Left lung (tissue), 10 donors: ENCODE measurements around the gene SOD2. TPM values are rescaled to one million over a fixed set of nuclear protein-coding genes. Genes with fewer than 3 reads are reported as not detected.
"Not testable (repeated sequence)": the region's sequence is repeated elsewhere in the genome, so short reads cannot be mapped to it uniquely, and the experiment has no call there.

Source experiments
- ATAC-seq: fragments of 200-7000 bp; cut with Tn5 transposase; one replicate; pipeline ENCODE4 v1.9.1; 2020; ENCODE audit warnings: moderate library complexity
- DNase-seq, 4 donors: peaks; one replicate each; pipeline ENCODE4 v3.0.0-alpha.2; 2013 to 2020
- H3K27ac ChIP-seq, 2 donors: fragments of 200-600 bp; sonication (generic) in 1 of 2; one replicate each; pipeline versions ENCODE4 v1.5.0 to v1.8.0; 2020 to 2021
- H3K27me3 ChIP-seq, 2 donors: fragments of 200-600 bp; sonication (generic) in 1 of 2; one replicate each; pipeline versions ENCODE4 v1.5.0 to v1.8.0; 2020 to 2021
- H3K36me3 ChIP-seq, 2 donors: fragments of 200-600 bp; sonication (generic) in 1 of 2; one replicate each; pipeline versions ENCODE4 v1.5.0 to v1.8.0; 2020 to 2021
- H3K4me1 ChIP-seq, 2 donors: fragments of 200-600 bp; one replicate each; pipeline ENCODE4 v1.8.0; 2021
- H3K4me3 ChIP-seq, 2 donors: fragments of 200-600 bp; sonication (generic) in 1 of 2; one replicate each; pipeline versions ENCODE4 v1.5.0 to v1.8.0; 2020 to 2021; ENCODE audit warnings: mild to moderate bottlenecking in 1 of 2
- H3K9me3 ChIP-seq, 2 donors: fragments of 200-600 bp; sonication (generic) in 1 of 2; one replicate each; pipeline versions ENCODE4 v1.5.0 to v1.8.0; 2020 to 2021
- intact Hi-C, 2 donors: fragments of 100-400 bp; cut with DNase I; formaldehyde crosslinking; loops; one replicate each; pipeline versions ENCODE4 v1.11.2 to v1.14.2; 2022
- polyA plus RNA-seq, 6 donors: library from polyadenylated mRNA; unstranded; fragments of 120-200 nt; gene quantifications; one replicate each; pipeline ENCODE4 v1.2.1, GENCODE V29; 2013; ENCODE audit not compliant: insufficient read length in 6 of 6
- total RNA-seq, 2 donors: library from RNA; stranded (reverse); fragmentation: NEBNext Ultra II Directional; extraction: Animal tissue kit (Norgen Biotek cat#: 25700); gene quantifications; one replicate each; pipeline ENCODE4 v1.2.1, GENCODE V29; 2021
- TF ChIP-seq, protein P1 (sequence below), 2 donors: fragments of 200-600 bp; sonication (generic) in 1 of 2; IDR thresholded peaks; one replicate each; pipeline versions ENCODE4 v1.5.0 to v1.8.0; 2021; ENCODE audit warnings: antibody characterized with exemption in 2 of 2
- donor health status: DM: no; HTN: yes; CAD: no.
- donor health status: DM: no; HTN: no; CAD: no.

Gene SOD2
- total and polyA plus RNA-seq, 8 donors: 83.7 to 879 (median 89.6) TPM

DNA sequence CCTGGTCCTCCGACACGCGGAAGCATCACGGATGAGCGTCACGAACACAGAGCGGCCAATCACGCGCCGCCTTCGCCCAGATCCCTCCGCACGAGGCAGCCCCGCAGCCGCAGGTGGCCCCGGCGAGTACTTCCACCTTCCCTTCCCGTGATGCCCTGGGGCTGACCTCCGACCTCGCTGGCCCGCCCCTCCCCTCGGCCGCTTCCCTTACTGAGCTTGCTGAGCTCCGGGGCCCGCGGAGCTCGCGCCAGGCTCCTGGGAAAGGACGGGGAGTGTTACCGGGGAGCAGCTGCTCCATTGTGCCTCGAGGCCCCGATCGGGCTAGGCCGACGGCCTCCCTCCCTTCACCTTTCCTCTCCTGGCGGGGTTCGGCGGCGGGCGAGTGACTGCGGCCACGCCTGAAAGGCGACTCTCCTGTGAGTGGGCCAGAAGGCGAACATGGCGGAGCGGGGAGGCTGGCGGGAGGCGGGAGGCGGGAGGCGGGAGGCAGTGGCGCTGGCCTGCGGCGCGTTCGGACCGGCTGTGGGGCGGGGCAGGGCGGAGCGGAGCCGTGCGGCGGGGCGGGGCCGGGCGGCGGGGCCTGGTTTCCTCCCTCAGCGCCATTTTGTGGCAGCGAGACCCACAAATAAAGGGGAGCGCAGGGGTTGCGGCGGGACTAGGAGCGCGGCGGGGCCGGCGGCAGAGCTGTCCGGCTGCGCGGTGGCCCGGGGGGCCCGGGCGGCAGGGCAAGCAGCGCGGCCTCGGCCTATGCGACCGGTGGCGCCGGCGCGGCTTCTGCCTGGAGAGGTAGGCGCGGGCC, 34.1 kb upstream of the SOD2 start, which contains the start of gene WTAP:
TSS of gene WTAP (plus strand) at position 589 of the 799 bp plus-strand sequence. CDS start 8,760 bp downstream, outside the sequence.
- H3K9me3 ChIP-seq: no peaks in the 10 kb centered on the region
- intact Hi-C loops: no loop called here
- ATAC-seq: peak; percentile 95
- no peaks in the 10 kb centered on the region for H3K36me3 ChIP-seq
- DNase-seq: peak; percentile 91 to 99 (median 96)
- H3K27me3 ChIP-seq: no peaks in the 10 kb centered on the region
- TF ChIP-seq, protein P1, sequence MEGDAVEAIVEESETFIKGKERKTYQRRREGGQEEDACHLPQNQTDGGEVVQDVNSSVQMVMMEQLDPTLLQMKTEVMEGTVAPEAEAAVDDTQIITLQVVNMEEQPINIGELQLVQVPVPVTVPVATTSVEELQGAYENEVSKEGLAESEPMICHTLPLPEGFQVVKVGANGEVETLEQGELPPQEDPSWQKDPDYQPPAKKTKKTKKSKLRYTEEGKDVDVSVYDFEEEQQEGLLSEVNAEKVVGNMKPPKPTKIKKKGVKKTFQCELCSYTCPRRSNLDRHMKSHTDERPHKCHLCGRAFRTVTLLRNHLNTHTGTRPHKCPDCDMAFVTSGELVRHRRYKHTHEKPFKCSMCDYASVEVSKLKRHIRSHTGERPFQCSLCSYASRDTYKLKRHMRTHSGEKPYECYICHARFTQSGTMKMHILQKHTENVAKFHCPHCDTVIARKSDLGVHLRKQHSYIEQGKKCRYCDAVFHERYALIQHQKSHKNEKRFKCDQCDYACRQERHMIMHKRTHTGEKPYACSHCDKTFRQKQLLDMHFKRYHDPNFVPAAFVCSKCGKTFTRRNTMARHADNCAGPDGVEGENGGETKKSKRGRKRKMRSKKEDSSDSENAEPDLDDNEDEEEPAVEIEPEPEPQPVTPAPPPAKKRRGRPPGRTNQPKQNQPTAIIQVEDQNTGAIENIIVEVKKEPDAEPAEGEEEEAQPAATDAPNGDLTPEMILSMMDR (IDR thresholded peaks at IDR 0.05): peak in 1 of 2 donors; percentile 6
- H3K27ac ChIP-seq: peak within 1 kb of the TSS; percentile 99
- H3K4me3 ChIP-seq: peak within 1 kb of the TSS; percentile 87 to 94
- peaks cover 5 to 66% of the 10 kb centered on the region in 2 donors for H3K4me1 ChIP-seq

DNA sequence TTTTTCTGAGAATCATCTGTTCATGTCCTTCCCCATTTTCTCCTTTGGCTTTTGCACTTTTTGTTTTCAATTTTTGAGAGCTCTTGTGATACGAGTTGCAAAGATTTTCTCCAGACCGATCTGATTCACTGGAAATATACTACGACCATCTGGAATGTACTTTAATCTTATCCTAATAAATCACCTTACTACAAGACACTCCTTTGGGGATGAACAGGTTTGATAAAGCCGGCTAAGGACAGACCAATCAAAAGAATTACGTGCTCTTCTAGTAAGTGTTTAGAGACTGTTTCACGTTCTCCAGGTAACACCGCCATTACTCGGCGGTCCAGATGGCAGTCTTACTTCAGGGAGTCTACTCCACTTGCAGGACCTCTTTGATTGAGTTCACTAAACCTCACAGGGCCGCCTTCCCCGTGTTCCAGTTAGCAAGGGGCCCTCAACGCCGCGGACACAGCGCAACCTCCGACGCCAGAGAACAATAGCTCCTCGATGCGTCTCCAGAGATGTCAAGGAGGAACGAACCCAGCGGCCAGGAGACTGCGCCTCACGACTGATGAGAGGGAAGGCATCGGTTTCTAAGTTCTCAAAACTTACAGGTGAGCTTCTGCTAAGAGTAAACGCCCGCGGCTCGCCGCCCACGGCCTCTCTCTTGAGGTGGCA, 33.3 kb upstream of the SOD2 start:
- TF ChIP-seq, protein P1 (IDR thresholded peaks at IDR 0.05): no peak
- Histone ChIP-seq H3K27ac (peak overlapping the region; percentile 99), H3K9me3 (no peaks in the 10 kb centered on the region), H3K36me3 (no peaks in the 10 kb centered on the region), H3K4me1 (peaks cover 3 to 59% of the 10 kb centered on the region in 2 donors), H3K27me3 (no peaks in the 10 kb centered on the region), H3K4me3 (peak overlapping the region; percentile 87 to 94)
- DNase-seq: no peak
- intact Hi-C loops: no loop called here
- peak; percentile 11 for ATAC-seq

DNA sequence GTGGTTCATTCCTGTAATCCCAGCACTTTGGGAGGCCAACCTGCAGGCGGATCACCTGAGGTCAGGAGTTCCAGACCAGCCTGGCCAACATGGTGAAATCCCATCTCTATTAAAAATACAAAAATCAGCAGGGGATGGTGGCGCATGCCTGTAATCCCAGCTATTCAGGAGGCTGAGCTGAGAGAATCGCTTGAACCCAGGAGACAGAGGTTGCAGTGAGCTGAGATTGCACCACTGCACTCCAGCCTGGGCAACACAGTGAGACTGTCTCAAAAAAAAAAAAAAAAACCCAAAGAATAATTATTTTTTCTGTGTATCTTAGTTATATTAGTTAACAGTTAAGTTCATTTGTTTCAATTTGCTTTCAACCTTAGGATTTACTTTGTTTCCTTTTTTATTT, 32.2 kb upstream of the SOD2 start:
- H3K27ac ChIP-seq, H3K36me3 ChIP-seq, H3K9me3 ChIP-seq, DNase-seq, H3K27me3 ChIP-seq, ATAC-seq, intact Hi-C loops: not testable (repeated sequence)
- Histone ChIP-seq H3K4me3 (peak overlapping the region in 1 of 2 donors; percentile 94), H3K4me1 (peaks cover 3 to 47% of the 10 kb centered on the region in 2 donors)

DNA sequence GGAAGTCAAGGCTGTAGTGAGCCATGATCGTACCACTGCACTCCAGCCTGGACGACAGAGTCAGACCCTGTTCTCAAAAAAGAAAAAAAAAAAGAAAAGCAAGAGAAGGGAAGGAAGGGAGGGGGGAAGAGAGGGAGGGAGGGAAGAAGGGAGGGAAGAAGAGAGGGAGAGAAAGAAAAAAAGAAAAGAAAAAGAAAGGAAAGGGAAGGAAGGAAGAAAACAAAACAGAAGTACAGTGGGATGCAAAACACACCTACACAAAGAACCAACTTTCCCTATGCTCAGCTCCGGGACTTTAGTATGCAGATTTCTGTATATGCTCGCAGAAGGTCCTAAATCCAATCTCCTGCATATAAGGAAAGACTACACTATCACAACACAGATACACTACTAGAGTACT, 31.7 kb upstream of the SOD2 start:
- TF ChIP-seq, protein P1 (IDR thresholded peaks at IDR 0.05): no peak
- H3K36me3 ChIP-seq: no peaks in the 10 kb centered on the region
- H3K9me3 ChIP-seq: no peaks in the 10 kb centered on the region
- DNase-seq: no peak
- peaks cover 3 to 43% of the 10 kb centered on the region in 2 donors for H3K4me1 ChIP-seq
- no peak overlapping the region for H3K27ac ChIP-seq
- ATAC-seq: no peak
- H3K27me3 ChIP-seq: no peaks in the 10 kb centered on the region
- intact Hi-C loops: no loop called here
- no peak overlapping the region for H3K4me3 ChIP-seq

DNA sequence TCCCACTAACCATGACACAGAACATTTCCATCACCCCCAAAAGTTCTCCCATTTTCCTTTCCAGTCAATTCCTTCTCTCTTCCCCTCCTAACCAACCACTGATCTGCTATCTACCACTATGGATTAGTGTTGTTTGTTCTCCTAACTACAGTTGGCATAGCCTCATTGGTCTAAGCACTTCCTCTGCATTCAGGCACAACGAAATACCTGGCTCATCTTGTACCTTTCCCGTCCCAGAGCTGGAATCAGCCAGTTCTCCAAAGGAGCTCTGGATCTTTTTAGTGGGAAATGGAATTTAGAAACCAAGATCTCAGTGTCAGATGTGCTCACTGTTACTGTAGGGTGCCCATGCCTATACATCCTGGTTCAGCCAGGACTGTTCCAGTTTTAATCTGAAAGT, 30.2 kb upstream of the SOD2 start:
- Histone ChIP-seq H3K9me3 (no peaks in the 10 kb centered on the region), H3K27ac (no peak overlapping the region), H3K4me3 (no peak overlapping the region), H3K27me3 (no peaks in the 10 kb centered on the region), H3K4me1 (peaks cover 0 to 32% of the 10 kb centered on the region in 2 donors), H3K36me3 (no peaks in the 10 kb centered on the region)
- DNase-seq (no peak), ATAC-seq (no peak)
- intact Hi-C loops: no loop called here
- TF ChIP-seq, protein P1 (IDR thresholded peaks at IDR 0.05): no peak
